NCI-H345 treated with DMSO at 0.1 percent for 48 hours (cell line): Measurements from ENCODE around the gene TET3.

ENCODE experiments used
- DNase-seq: peaks from one replicate; lab custom pipeline; 2025; ENCODE audit not compliant: unreplicated experiment; lab: John Stamatoyannopoulos, UW

TET3 gene

DNA sequence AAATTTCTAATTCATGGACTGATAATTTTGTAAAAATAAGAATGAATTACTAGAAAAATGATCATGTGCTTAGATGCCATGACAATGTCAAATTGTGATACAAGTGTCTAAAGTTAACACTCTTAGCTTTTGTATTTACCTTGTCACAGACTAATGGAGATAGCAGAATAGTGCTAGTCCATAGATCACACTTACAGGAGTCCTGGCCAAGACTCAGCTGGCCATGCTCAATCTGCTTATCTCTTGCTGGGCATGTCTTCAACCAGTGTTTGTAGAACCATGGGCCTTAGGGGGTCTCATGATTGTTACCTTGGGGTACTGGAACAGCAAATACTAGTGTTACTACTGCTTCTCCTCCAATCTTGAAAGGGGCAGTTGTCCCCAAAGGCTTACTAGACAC is 44.0 kb downstream of the TET3 start:
- DNase-seq: no peak

DNA sequence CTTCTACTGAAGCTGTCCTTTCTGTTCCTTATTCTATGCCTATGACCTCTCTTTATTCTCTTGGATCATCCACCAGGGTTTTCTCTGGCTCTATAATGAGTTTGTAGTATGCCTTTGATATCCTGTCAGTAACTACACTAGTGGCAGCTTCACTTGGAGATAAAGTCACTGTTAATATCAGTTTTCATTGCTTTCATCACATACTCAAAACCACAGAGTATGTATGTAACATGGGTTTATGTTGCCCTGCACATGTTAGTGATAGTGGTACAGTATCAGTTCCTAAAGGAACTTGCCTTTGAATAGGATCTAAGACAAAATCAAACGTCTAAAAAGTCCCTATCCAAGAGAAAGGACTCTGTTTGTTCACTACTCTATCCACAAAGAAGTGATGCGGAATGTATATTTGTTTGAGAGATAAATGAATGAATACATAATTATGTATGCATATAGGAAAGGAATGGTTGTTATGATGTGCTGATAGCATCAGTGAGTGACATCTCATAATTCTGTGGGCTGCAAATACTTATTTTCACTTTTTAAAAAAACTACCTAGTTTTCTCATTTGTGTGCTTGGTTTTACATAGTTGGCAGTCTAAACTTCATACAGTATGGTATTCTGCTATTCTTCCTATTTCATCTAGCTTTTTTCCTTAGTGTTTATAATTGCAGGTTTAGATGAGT is 45.1 kb downstream of the TET3 start:
- DNase-seq: no peak

DNA sequence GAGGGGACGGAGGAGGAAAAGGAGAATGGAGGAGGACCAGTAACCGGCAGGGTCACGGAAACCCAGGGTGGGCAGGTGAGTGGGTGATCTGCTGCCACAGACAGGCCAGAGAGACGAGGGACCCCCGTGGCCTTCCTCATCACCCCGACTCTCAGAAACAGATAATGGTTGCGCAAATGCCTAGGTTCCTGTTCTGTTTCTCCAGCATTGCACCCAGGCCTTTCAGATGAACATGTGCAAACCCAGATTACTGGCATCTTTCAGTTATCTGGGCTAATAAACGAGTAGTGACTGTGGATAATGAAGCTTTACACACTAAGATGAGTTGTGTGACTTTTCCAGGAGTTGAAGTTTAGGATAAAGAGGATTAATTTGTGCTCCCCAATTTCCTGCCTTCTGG is 46.5 kb downstream of the TET3 start:
- no peak for DNase-seq

DNA sequence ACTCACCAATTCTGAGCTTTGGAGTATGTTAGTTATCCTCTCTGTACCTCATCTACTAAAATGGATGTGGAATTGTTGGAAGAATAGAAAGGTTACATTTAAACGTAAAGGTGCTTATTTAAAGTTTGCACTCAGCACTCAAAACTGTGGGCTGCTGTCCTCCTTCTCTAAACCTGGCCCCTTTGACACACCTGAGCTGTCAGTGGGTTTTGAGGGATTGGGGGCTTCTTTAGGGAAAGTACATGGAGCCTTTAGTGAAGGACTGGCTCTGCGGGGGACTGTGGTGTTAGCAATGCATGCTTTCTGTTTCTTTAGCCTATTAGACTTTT is 47.2 kb downstream of the TET3 start:
- DNase-seq: no peak

DNA sequence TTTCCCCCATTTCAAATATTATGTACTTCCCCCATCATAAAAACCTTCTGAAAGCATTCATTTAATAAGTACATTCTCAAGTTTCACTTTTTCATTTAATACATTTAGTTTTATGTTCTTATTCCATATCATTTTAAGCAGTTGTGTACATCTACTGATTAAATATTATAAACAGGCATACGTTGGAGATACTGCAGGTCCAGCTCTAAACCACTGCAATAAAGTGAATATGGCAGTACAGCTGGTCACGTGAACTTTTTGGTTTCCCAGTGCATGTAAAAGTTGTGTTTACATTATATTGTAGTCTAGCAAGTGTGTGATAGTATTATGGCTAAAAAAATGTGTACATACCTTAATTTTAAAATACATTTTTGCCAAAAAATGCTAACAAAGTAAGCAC is 48.7 kb downstream of the TET3 start:
- no peak for DNase-seq
